HG03565 (cell line): ENCODE data around the gene FARP1.
"Not testable (repeated sequence)": the region's sequence is repeated elsewhere in the genome, so short reads cannot be mapped to it uniquely, and the experiment has no call there.

ENCODE experiments used
- ATAC-seq: cut with Tn5 transposase; IDR thresholded peaks from one replicate; pipeline ENCODE4 v1.9.1; 2021; ENCODE audit warnings: mild to moderate bottlenecking, moderate library complexity; ENCODE audit not compliant: unreplicated experiment

The FARP1 gene

GRCh38 chr13:98252931-98253470 lies 110.1 kb downstream of the FARP1 start:
- no peak for ATAC-seq

GRCh38 chr13:98253526-98253925 lies 110.6 kb downstream of the FARP1 start:
- ATAC-seq, result no peak

- no peak for ATAC-seq
Observed at GRCh38 chr13:98254513-98254912, 111.6 kb downstream of the FARP1 start.

GRCh38 chr13:98258226-98258625 lies 115.3 kb downstream of the FARP1 start:
- ATAC-seq, result no peak

GRCh38 chr13:98260357-98261164 lies 117.7 kb downstream of the FARP1 start:
- no peak for ATAC-seq

- no peak for ATAC-seq
Observed at GRCh38 chr13:98261165-98261702, 118.3 kb downstream of the FARP1 start.

- ATAC-seq, result no peak
Observed at GRCh38 chr13:98262292-98262691, 119.4 kb downstream of the FARP1 start.

GRCh38 chr13:98263841-98264240 lies 120.9 kb downstream of the FARP1 start:
- ATAC-seq, result no peak

GRCh38 chr13:98264877-98265276 lies 122.0 kb downstream of the FARP1 start:
- ATAC-seq, result no peak

- no peak for ATAC-seq
Observed at GRCh38 chr13:98265692-98266551, 123.0 kb downstream of the FARP1 start.

GRCh38 chr13:98267080-98267912 lies 124.4 kb downstream of the FARP1 start:
- ATAC-seq, result peak; percentile 86

GRCh38 chr13:98269386-98269785 lies 126.5 kb downstream of the FARP1 start:
- ATAC-seq, result no peak

GRCh38 chr13:98270819-98271218 lies 127.9 kb downstream of the FARP1 start:
- ATAC-seq, result no peak

GRCh38 chr13:98271646-98272045 lies 128.8 kb downstream of the FARP1 start:
- ATAC-seq, result not testable (repeated sequence)

- ATAC-seq, result no peak
Observed at GRCh38 chr13:98272549-98272948, 129.7 kb downstream of the FARP1 start.

- no peak for ATAC-seq
Observed at GRCh38 chr13:98273067-98273823, 130.4 kb downstream of the FARP1 start.

- no peak for ATAC-seq
Observed at GRCh38 chr13:98273824-98274742, 131.2 kb downstream of the FARP1 start.

- no peak for ATAC-seq
Observed at GRCh38 chr13:98274921-98275487, 132.1 kb downstream of the FARP1 start.
